H1 (cell line): Measurements from ENCODE around the gene DAZAP1. TPM values are rescaled to one million over a fixed set of nuclear protein-coding genes. Genes with fewer than 3 reads are reported as not detected.

Experiments used
- CTCF ChIA-PET: fragments of 300-600 bp; sonication (Branson Sonifier 250); formaldehyde crosslinking; loops from one replicate; lab custom pipeline; 2021; ENCODE audit not compliant: partially characterized antibody; lab: Charles Lee
- POLR2A ChIA-PET: fragments of 300-600 bp; sonication (Branson Sonifier 250); formaldehyde crosslinking; loops from one replicate; lab custom pipeline; 2021; ENCODE audit warnings: inconsistent platforms; ENCODE audit not compliant: partially characterized antibody; lab: Charles Lee
- DNase-seq, 2 experiments: peaks; one replicate each; pipeline versions ENCODE4 v3.0.0 to v3.0.0-alpha.2; 2010 to 2022; ENCODE audit warnings: low spot score in 2 of 2, low read depth in 1 of 2, mixed read lengths in 1 of 2
- FAIRE-seq: peaks from 2 replicates; lab custom pipeline; 2011; peaks lifted over from hg19 to GRCh38; lab: Jason Lieb, UNC
- H2AFZ ChIP-seq: 2 replicates; pipeline ENCODE4 v1.8.1; 2012; ENCODE audit warnings: low read length, inconsistent platforms
- H2AK5ac ChIP-seq: 2 replicates; pipeline ENCODE4 v1.6.1; 2013; ENCODE audit warnings: low read depth, low read length
- H2BK120ac ChIP-seq: replicated peaks from 2 replicates; pipeline ENCODE3; 2013; ENCODE audit warnings: low read depth, low read length, inconsistent platforms
- H2BK12ac ChIP-seq: 2 replicates; pipeline ENCODE4 v1.6.1; 2013; ENCODE audit warnings: low read depth, low read length
- H2BK15ac ChIP-seq: 2 replicates; pipeline ENCODE4 v1.6.1; 2013; ENCODE audit warnings: low read length
- H2BK20ac ChIP-seq: 2 replicates; pipeline ENCODE4 v1.6.1; 2013; ENCODE audit warnings: low read length
- H2BK5ac ChIP-seq: 2 replicates; pipeline ENCODE4 v1.6.1; 2013; ENCODE audit warnings: low read depth, low read length
- H3K14ac ChIP-seq: 2 replicates; pipeline ENCODE4 v1.6.1; 2013; ENCODE audit warnings: inconsistent platforms; ENCODE audit not compliant: insufficient read length
- H3K18ac ChIP-seq: 2 replicates; pipeline ENCODE4 v1.6.1; 2013; ENCODE audit warnings: low read length; ENCODE audit errors: extremely low read depth
- H3K23ac ChIP-seq: 2 replicates; pipeline ENCODE4 v1.6.1; 2013; ENCODE audit warnings: inconsistent platforms; ENCODE audit not compliant: insufficient read length
- H3K23me2 ChIP-seq: 2 replicates; pipeline ENCODE4 v1.6.1; 2013; ENCODE audit warnings: low read depth, low read length
- H3K27ac ChIP-seq: 2 replicates; pipeline ENCODE4 v1.6.1; 2011; ENCODE audit warnings: low read depth, low read length, inconsistent platforms
- H3K27me3 ChIP-seq, 4 experiments: replicated peaks in 1 of 4; 1 replicate in 1 of 4; 2 replicates in 3 of 4; pipeline versions ENCODE4 v1.6.1 to v1.8.1; 2011 to 2013; ENCODE audit warnings: low read length in 3 of 4, mild to moderate bottlenecking in 3 of 4, inconsistent platforms in 2 of 4, mixed read lengths in 2 of 4, moderate library complexity in 1 of 4; ENCODE audit not compliant: control insufficient read depth in 3 of 4, insufficient read depth in 3 of 4; ENCODE audit errors: extremely low read depth in 1 of 4
- H3K36me3 ChIP-seq, 4 experiments: 2 replicates each; pipeline versions ENCODE4 v1.6.1 to v1.8.1; 2011 to 2013; ENCODE audit warnings: mild to moderate bottlenecking in 4 of 4, low read length in 3 of 4, moderate library complexity in 2 of 4, control low read depth in 1 of 4, inconsistent platforms in 1 of 4; ENCODE audit not compliant: insufficient read depth in 4 of 4, control insufficient read depth in 2 of 4
- H3K4ac ChIP-seq: replicated peaks from 2 replicates; pipeline ENCODE3; 2013; ENCODE audit warnings: low read length, low read depth, mixed read lengths, inconsistent platforms; ENCODE audit not compliant: insufficient read length
- H3K4me1 ChIP-seq, 4 experiments: replicated peaks in 1 of 4; 1 replicate in 1 of 4; 2 replicates in 3 of 4; pipeline versions ENCODE4 v1.6.1 to v1.8.1; 2011 to 2013; ENCODE audit warnings: low read length in 3 of 4, inconsistent platforms in 2 of 4, mixed read lengths in 1 of 4; ENCODE audit not compliant: insufficient read depth in 4 of 4, control insufficient read depth in 3 of 4
- H3K4me2 ChIP-seq, 2 experiments: 2 replicates each; pipeline versions ENCODE4 v1.6.1 to v1.8.1; 2011 to 2013; ENCODE audit warnings: low read depth in 2 of 2, low read length in 2 of 2, control low read depth in 1 of 2, inconsistent platforms in 1 of 2, mild to moderate bottlenecking in 1 of 2; ENCODE audit not compliant: insufficient read depth in 1 of 2
- H3K4me3 ChIP-seq, 4 experiments: fragments of 200-600, 300-600 bp in 1 of 4; sonication (generic), shearing (Covaris generic), sonication (Bioruptor Twin) in 1 of 4; 2 replicates each; pipeline versions ENCODE4 v1.5.1 to v1.8.1; 2011 to 2016; ENCODE audit warnings: low read length in 4 of 4, low read depth in 3 of 4, control low read depth in 2 of 4, inconsistent platforms in 2 of 4, mild to moderate bottlenecking in 2 of 4, mixed read lengths in 1 of 4, moderate library complexity in 1 of 4; ENCODE audit not compliant: insufficient read depth in 2 of 4; ENCODE audit errors: extremely low read depth in 1 of 4
- H3K56ac ChIP-seq: replicated peaks from 2 replicates; pipeline ENCODE3; 2013; ENCODE audit warnings: low read depth, mild to moderate bottlenecking, mixed read lengths, low read length, inconsistent platforms; ENCODE audit not compliant: insufficient read length
- H3K79me1 ChIP-seq: 2 replicates; pipeline ENCODE4 v1.6.1; 2013; ENCODE audit warnings: low read depth, low read length, control low read depth
- H3K79me2 ChIP-seq, 2 experiments: 2 replicates each; pipeline versions ENCODE4 v1.6.1 to v1.8.1; 2012 to 2013; ENCODE audit warnings: low read length in 2 of 2, mild to moderate bottlenecking in 2 of 2, inconsistent platforms in 1 of 2; ENCODE audit not compliant: insufficient read depth in 2 of 2, control insufficient read depth in 1 of 2
- H3K9ac ChIP-seq, 4 experiments: replicated peaks in 1 of 4; 1 replicate in 1 of 4; 2 replicates in 3 of 4; pipeline versions ENCODE4 v1.6.1 to v1.8.1; 2011 to 2013; ENCODE audit warnings: low read depth in 3 of 4, low read length in 3 of 4, control low read depth in 2 of 4, mild to moderate bottlenecking in 2 of 4, moderate library complexity in 2 of 4, inconsistent platforms in 1 of 4; ENCODE audit errors: extremely low read depth in 1 of 4
- H3K9me3 ChIP-seq, 2 experiments: 2 replicates each; pipeline versions ENCODE4 v1.6.1 to v1.8.1; 2012 to 2013; ENCODE audit warnings: mild to moderate bottlenecking in 2 of 2, moderate library complexity in 2 of 2, control low read depth in 1 of 2, inconsistent platforms in 1 of 2, low read depth in 1 of 2, low read length in 1 of 2, mixed read lengths in 1 of 2; ENCODE audit not compliant: insufficient read depth in 2 of 2
- H4K20me1 ChIP-seq, 2 experiments: replicated peaks in 1 of 2; 2 replicates each; pipeline versions ENCODE3 to v1.8.1; 2011 to 2013; ENCODE audit warnings: inconsistent platforms in 2 of 2, low read length in 2 of 2, mild to moderate bottlenecking in 1 of 2; ENCODE audit not compliant: insufficient read depth in 2 of 2, control insufficient read depth in 1 of 2
- H4K5ac ChIP-seq: 2 replicates; pipeline ENCODE4 v1.6.1; 2013; ENCODE audit warnings: low read length, low read depth, mixed read lengths, inconsistent platforms; ENCODE audit not compliant: insufficient read length
- H4K8ac ChIP-seq: 2 replicates; pipeline ENCODE4 v1.8.0; 2013; ENCODE audit warnings: mild to moderate bottlenecking, moderate library complexity, low read length, inconsistent platforms; ENCODE audit not compliant: insufficient read depth; ENCODE audit errors: extremely low read depth
- H4K91ac ChIP-seq: replicated peaks from 2 replicates; pipeline ENCODE3; 2013; ENCODE audit warnings: low read length, mixed read lengths, inconsistent platforms; ENCODE audit not compliant: insufficient read length
- ATF3 ChIP-seq: IDR thresholded peaks from 2 replicates; pipeline ENCODE4 v1.6.1; 2011; ENCODE audit warnings: low read depth, mild to moderate bottlenecking, low read length; ENCODE audit not compliant: insufficient read depth
- BCL11A ChIP-seq, 2 experiments: IDR thresholded peaks; one replicate each; pipeline ENCODE4 v1.6.1; 2011; ENCODE audit warnings: low read depth in 2 of 2, low read length in 2 of 2, mild to moderate bottlenecking in 2 of 2
- FOSL1 ChIP-seq: IDR thresholded peaks from 2 replicates; pipeline ENCODE4 v1.6.1; 2011; ENCODE audit warnings: mild to moderate bottlenecking, low read depth, low read length, moderate library complexity; ENCODE audit not compliant: insufficient read depth
- HDAC2 ChIP-seq, 2 experiments: fragments of 300-600 bp in 1 of 2; sonication (generic) in 1 of 2; IDR thresholded peaks; 2 replicates each; pipeline ENCODE4 v1.6.1; 2011 to 2012; ENCODE audit warnings: low read depth in 2 of 2, low read length in 2 of 2, mild to moderate bottlenecking in 2 of 2, moderate library complexity in 2 of 2, borderline replicate concordance in 1 of 2, inconsistent platforms in 1 of 2
- KDM1A ChIP-seq: fragments of 200-600, 300-600 bp; sonication (generic); IDR thresholded peaks from 2 replicates; pipeline ENCODE4 v1.7.1; 2016; ENCODE audit warnings: mild to moderate bottlenecking, low read length, borderline replicate concordance
- POLR2A ChIP-seq, 2 experiments: IDR thresholded peaks; 1 replicate in 1 of 2; 2 replicates in 1 of 2; pipeline ENCODE4 v1.6.1; 2011; ENCODE audit warnings: low read depth in 2 of 2, low read length in 2 of 2, mild to moderate bottlenecking in 2 of 2; ENCODE audit errors: control extremely low read depth in 1 of 2
- POLR2AphosphoS5 ChIP-seq: IDR thresholded peaks from 2 replicates; pipeline ENCODE4 v1.6.1; 2011; ENCODE audit warnings: low read depth, low read length
- SP2 ChIP-seq: IDR thresholded peaks from 2 replicates; pipeline ENCODE4 v1.6.1; 2012; ENCODE audit warnings: mild to moderate bottlenecking, low read length, inconsistent platforms
- SRF ChIP-seq: IDR thresholded peaks from 2 replicates; pipeline ENCODE4 v1.6.1; 2011; ENCODE audit warnings: mild to moderate bottlenecking, low read depth, low read length, moderate library complexity
- TBP ChIP-seq: IDR thresholded peaks from 2 replicates; pipeline ENCODE4 v1.6.1; 2011; ENCODE audit warnings: low read depth, low read length, improper control_type of control experiment
- TCF12 ChIP-seq: IDR thresholded peaks from 2 replicates; pipeline ENCODE4 v1.6.1; 2011; ENCODE audit warnings: low read depth, mild to moderate bottlenecking, low read length
- WGBS, 2 experiments: shearing (Covaris generic) in 1 of 2; methylation state at CpG; one replicate each; pipeline versions ENCODE4 v1.1.6 to v1.1.7; 2013 to 2015; ENCODE audit warnings: low lambda C conversion rate in 2 of 2, mixed read lengths in 2 of 2, inconsistent platforms in 1 of 2, low coverage in 1 of 2, missing lambda C conversion rate in 1 of 2; ENCODE audit not compliant: insufficient replicate concordance in 2 of 2, insufficient coverage in 1 of 2, insufficient read length in 1 of 2; ENCODE audit errors: extremely low coverage in 1 of 2, missing lambda C conversion rate in 1 of 2; 5-methylcytosine and 5-hydroxymethylcytosine counted together
- polyA plus RNA-seq, 7 experiments: library from polyadenylated mRNA; depleted of rRNA in 3 of 7; stranded (reverse) in 5 of 7; unstranded in 2 of 7; fragments of >200 nt in 5 of 7; fragments of 200-250 nt in 2 of 7; gene quantifications; 1 replicate in 5 of 7; 2 replicates in 1 of 7; 4 replicates in 1 of 7; pipeline versions ENCODE4 v1.2.1 to v1.2.3, GENCODE V29; 2011 to 2013; ENCODE audit warnings: missing spikeins in 2 of 7, mixed read lengths in 2 of 7
- total RNA-seq: library from RNA; stranded (reverse); fragmentation: NEBNext Ultra II Directional; extraction: Animal tissue kit (Norgen Biotek cat#: 25700); gene quantifications from 2 replicates; pipeline ENCODE4 v1.2.1, GENCODE V29; 2021

Gene DAZAP1
- total and polyA plus RNA-seq, 2 of the 8 experiments (the other 6 are each of a cell fraction or from before 2014, with no cell fraction given), result 79.6 to 341 TPM

GRCh38 chr19:1438035-1438932 is 30.9 kb downstream of the DAZAP1 start, which contains the start of gene RPS15:
TSS of gene RPS15 (plus strand) at chr19:1438396. CDS start at chr19:1438426, 30 bp downstream.
- Histone ChIP-seq H4K8ac (peak within 1 kb of the TSS; percentile 100), H3K23me2 (peaks cover 3% of the 10 kb centered on the region; the same call in 1 of the 2 replicates), H2BK15ac (no peak within 1 kb of the TSS), H2BK12ac (no peak within 1 kb of the TSS), H3K18ac (peak within 1 kb of the TSS; percentile 87), H3K36me3 (peaks cover 29 to 54% (median 39%) of the 10 kb centered on the region in 4 experiments), H4K91ac (peak within 1 kb of the TSS; percentile 91), H3K27me3 (no peaks in the 10 kb centered on the region), H3K4ac (peak within 1 kb of the TSS; percentile 98), H2BK120ac (no peak within 1 kb of the TSS), H3K56ac (peak within 1 kb of the TSS; percentile 77), H3K9me3 (no peaks in the 10 kb centered on the region), H2AFZ (no peak within 1 kb of the TSS), H3K14ac (no peak within 1 kb of the TSS), H3K23ac (no peak within 1 kb of the TSS), H4K20me1 (peaks cover 23 to 31% of the 10 kb centered on the region in 2 experiments), H4K5ac (peak within 1 kb of the TSS; percentile 79), H2BK5ac (peak within 1 kb of the TSS; percentile 95), H3K9ac (peak within 1 kb of the TSS; percentile 91 to 99 (median 96)), H3K27ac (peak within 1 kb of the TSS; percentile 96), H3K79me2 (peaks cover 2 to 24% of the 10 kb centered on the region in 2 experiments; a peak in 3 of 4 replicates), H3K79me1 (peaks cover 4% of the 10 kb centered on the region), H3K4me3 (peak within 1 kb of the TSS; percentile 72 to 97 (median 90)), H3K4me2 (peak within 1 kb of the TSS; percentile 74 to 75), H3K4me1 (peaks cover 0 to 5% (median 4%) of the 10 kb centered on the region in 4 experiments; a peak in 4 of 7 replicates), H2AK5ac (no peak within 1 kb of the TSS; the same call in 1 of the 2 replicates), H2BK20ac (no peak within 1 kb of the TSS)
- WGBS, 2 experiments, result 3% methylated on average over 85 of the region's 100 CpGs; no CpG with 5 or more reads in 1 of the 2 experiments
- CTCF ChIA-PET, result interaction anchor here (0.6 to 2.0 kb wide), 4 partner anchors 13 to 66 kb away, joined by 3 to 6 read pairs (median 4); no protein-coding TSS in a partner anchor
- POLR2A ChIA-PET, result interaction anchor here (0.6 to 7.6 kb wide), 19 partner anchors 12 to 194 kb away, joined by 3 to 109 read pairs (median 3); partner anchors contain the start of genes APC2 and REEP6
- DNase-seq, result peak; percentile 90 to 97
- FAIRE-seq, result no peak
- no peak for TF ChIP-seq SRF
- TF ChIP-seq SP2, result peak; percentile 39; the same call in 1 of the 2 replicates
- no peak for TF ChIP-seq HDAC2 (IDR thresholded peaks at IDR 0.05; ENCODE audit: borderline replicate concordance in 1 of 2, low read depth in 2 of 2, low read length in 2 of 2)
- TF ChIP-seq KDM1A, result no peak
- no peak for TF ChIP-seq BCL11A (IDR thresholded peaks at IDR 0.05; ENCODE audit: low read depth in 2 of 2, low read length in 2 of 2)
- peak; percentile 97 for TF ChIP-seq TBP
- TF ChIP-seq POLR2A (IDR thresholded peaks at IDR 0.05; ENCODE audit: control extremely low read depth in 1 of 2, low read depth in 2 of 2, low read length in 2 of 2), result peak; percentile 97 to 98
- peak; percentile 99 for TF ChIP-seq POLR2AphosphoS5
- TF ChIP-seq FOSL1, result no peak
- no peak for TF ChIP-seq ATF3
- no peak for TF ChIP-seq TCF12
